ENCODE results near the gene MGAT4A.

DNA sequence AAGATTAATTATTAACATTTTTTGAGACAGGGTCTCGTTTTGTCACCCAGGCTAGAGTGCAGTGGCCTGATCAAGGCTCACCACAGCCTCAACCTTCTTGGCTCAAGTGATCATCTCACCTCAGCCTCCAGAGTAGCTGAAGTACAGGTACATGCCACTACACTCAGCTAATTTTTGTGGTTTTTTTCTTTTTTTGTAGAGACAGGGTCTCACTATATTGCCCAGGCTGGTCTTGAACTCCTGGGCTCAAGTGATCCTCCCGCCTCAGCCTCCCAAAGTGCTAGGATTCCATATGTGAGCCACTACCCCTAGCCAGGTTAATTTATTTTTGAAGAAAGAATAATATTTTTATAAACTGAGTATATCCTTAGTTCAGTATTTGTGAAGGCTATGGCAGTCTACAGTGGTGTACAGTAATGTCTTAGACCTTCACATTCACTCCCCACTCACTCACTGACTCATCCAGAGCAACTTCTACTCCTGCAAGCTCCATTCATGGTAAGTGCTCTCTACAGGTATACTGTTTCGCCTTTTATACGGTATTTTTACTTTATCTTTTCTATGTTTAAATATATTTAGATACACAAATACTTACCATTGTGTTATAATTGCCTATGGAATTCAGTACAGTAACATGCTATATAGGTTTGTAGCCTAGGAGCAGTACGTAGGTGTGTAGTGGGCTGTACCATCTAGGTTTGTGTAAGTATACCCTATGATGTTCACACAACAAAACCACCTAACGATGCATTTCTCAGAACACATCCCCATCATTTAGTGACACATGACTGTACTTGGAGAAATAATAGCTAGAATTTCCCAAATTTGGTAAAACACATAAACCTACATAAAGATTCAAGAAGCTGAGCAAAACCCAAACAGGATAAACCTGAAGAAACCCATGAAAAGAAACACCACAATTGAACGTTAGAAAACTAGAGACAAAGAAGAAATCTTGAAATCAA is 38.6 kb downstream of the MGAT4A start:
- TF ChIP-seq, protein P1, sequence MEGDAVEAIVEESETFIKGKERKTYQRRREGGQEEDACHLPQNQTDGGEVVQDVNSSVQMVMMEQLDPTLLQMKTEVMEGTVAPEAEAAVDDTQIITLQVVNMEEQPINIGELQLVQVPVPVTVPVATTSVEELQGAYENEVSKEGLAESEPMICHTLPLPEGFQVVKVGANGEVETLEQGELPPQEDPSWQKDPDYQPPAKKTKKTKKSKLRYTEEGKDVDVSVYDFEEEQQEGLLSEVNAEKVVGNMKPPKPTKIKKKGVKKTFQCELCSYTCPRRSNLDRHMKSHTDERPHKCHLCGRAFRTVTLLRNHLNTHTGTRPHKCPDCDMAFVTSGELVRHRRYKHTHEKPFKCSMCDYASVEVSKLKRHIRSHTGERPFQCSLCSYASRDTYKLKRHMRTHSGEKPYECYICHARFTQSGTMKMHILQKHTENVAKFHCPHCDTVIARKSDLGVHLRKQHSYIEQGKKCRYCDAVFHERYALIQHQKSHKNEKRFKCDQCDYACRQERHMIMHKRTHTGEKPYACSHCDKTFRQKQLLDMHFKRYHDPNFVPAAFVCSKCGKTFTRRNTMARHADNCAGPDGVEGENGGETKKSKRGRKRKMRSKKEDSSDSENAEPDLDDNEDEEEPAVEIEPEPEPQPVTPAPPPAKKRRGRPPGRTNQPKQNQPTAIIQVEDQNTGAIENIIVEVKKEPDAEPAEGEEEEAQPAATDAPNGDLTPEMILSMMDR (IDR thresholded peaks at IDR 0.05), result no peak
- TF ChIP-seq POLR2A (IDR thresholded peaks at IDR 0.05), result no peak
